ENCODE results near the gene UBR2.

The UBR2 gene

GRCh38 chr6:42563697-42564505, at the start of gene UBR2:
Gene UBR2 (plus strand): TSS chr6:42564029. CDS start chr6:42564320, 291 bp downstream.
- DNase-seq (ENCODE audit: low read depth), result peak; percentile 98

- no peak for DNase-seq (ENCODE audit: low read depth)
These were observed 49.1 kb upstream of the UBR2 start for GRCh38 chr6:42514745-42515144.

GRCh38 chr6:42519779-42520178, 44.0 kb upstream of the UBR2 start:
- DNase-seq (ENCODE audit: low read depth), result no peak

GRCh38 chr6:42520786-42521607, 42.8 kb upstream of the UBR2 start:
- DNase-seq (ENCODE audit: low read depth), result no peak

GRCh38 chr6:42522036-42522435, 41.8 kb upstream of the UBR2 start:
- DNase-seq (ENCODE audit: low read depth), result no peak

- DNase-seq (ENCODE audit: low read depth), result no peak
These were observed 40.7 kb upstream of the UBR2 start for GRCh38 chr6:42522942-42523814.

GRCh38 chr6:42525206-42525605, 38.6 kb upstream of the UBR2 start:
- no peak for DNase-seq (ENCODE audit: low read depth)

- DNase-seq (ENCODE audit: low read depth), result no peak
These were observed 37.2 kb upstream of the UBR2 start for GRCh38 chr6:42526616-42527015.

GRCh38 chr6:42527204-42527603, 36.6 kb upstream of the UBR2 start:
- no peak for DNase-seq (ENCODE audit: low read depth)

- DNase-seq (ENCODE audit: low read depth), result no peak
These were observed 33.5 kb upstream of the UBR2 start for GRCh38 chr6:42530296-42530695.

GRCh38 chr6:42530751-42531150, 33.1 kb upstream of the UBR2 start:
- DNase-seq (ENCODE audit: low read depth), result no peak

GRCh38 chr6:42532038-42532669, 31.7 kb upstream of the UBR2 start:
- peak; percentile 54 for DNase-seq (ENCODE audit: low read depth)

GRCh38 chr6:42533794-42534193, 30.0 kb upstream of the UBR2 start:
- no peak for DNase-seq (ENCODE audit: low read depth)

- DNase-seq (ENCODE audit: low read depth), result no peak
These were observed 26.3 kb upstream of the UBR2 start for GRCh38 chr6:42537536-42537935.

- no peak for DNase-seq (ENCODE audit: low read depth)
These were observed 24.7 kb upstream of the UBR2 start for GRCh38 chr6:42539135-42539534.

- DNase-seq (ENCODE audit: low read depth), result no peak
These were observed 18.5 kb upstream of the UBR2 start for GRCh38 chr6:42545226-42545773.

GRCh38 chr6:42547407-42548329, 16.2 kb upstream of the UBR2 start:
- DNase-seq (ENCODE audit: low read depth), result peak; percentile 51

GRCh38 chr6:42550277-42550676, 13.6 kb upstream of the UBR2 start:
- no peak for DNase-seq (ENCODE audit: low read depth)

GRCh38 chr6:42551217-42551616, 12.6 kb upstream of the UBR2 start:
- DNase-seq (ENCODE audit: low read depth), result no peak

- no peak for DNase-seq (ENCODE audit: low read depth)
These were observed 11.4 kb upstream of the UBR2 start for GRCh38 chr6:42552380-42552779.

Data from fibroblast of the conjunctiva (primary cell).